Caco-2 (cell line): Measurements from ENCODE around the gene NOTCH1. TPM values are rescaled to one million over a fixed set of nuclear protein-coding genes. Genes with fewer than 3 reads are reported as not detected.

ENCODE experiments used
- BruUV-seq: library from RNA; stranded (reverse); fragments of 400-500 nt; replicated peaks from 2 replicates; lab custom pipeline; 2021; lab: Mats Ljungman, UMichigan
- CTCF ChIA-PET: fragments of 300-600 bp; sonication (Branson Sonifier 250); formaldehyde crosslinking; loops from one replicate; lab custom pipeline; 2022; ENCODE audit warnings: antibody characterized with exemption; lab: Charles Lee
- POLR2A ChIA-PET: fragments of 300-600 bp; sonication (Branson Sonifier 250); formaldehyde crosslinking; loops from one replicate; lab custom pipeline; 2022; ENCODE audit warnings: antibody characterized with exemption; lab: Charles Lee
- DNase-seq, 2 experiments: peaks; one replicate each; pipeline versions ENCODE4 v3.0.0 to v3.0.0-alpha.2; 2020 to 2022
- H3K27me3 ChIP-seq: replicated peaks from 2 replicates; pipeline ENCODE4 v1.6.0; 2011; ENCODE audit warnings: low read length; ENCODE audit not compliant: control insufficient read depth, insufficient read depth
- H3K36me3 ChIP-seq: 2 replicates; pipeline ENCODE4 v1.5.1; 2011; ENCODE audit warnings: low read length; ENCODE audit not compliant: control insufficient read depth, insufficient read depth
- H3K4me1 ChIP-seq: fragments of 250-450 bp; sonication (Bioruptor Pico); 2 replicates; pipeline ENCODE4 v1.5.1; 2020; ENCODE audit warnings: mild to moderate bottlenecking
- H3K4me3 ChIP-seq: 2 replicates; pipeline ENCODE4 v1.5.1; 2011; ENCODE audit warnings: low read depth, mild to moderate bottlenecking, control low read depth, low read length
- H3K9me3 ChIP-seq: fragments of 250-450 bp; sonication (Bioruptor Pico); 2 replicates; pipeline ENCODE4 v1.5.1; 2020; ENCODE audit warnings: mild to moderate bottlenecking, moderate library complexity
- H3K27ac Mint-ChIP-seq: one replicate; pipeline ENCODE4 v1.8.0; 2022; ENCODE audit warnings: mixed read lengths; ENCODE audit not compliant: unreplicated experiment
- H3K27me3 Mint-ChIP-seq: one replicate; pipeline ENCODE4 v1.8.0; 2022; ENCODE audit warnings: mixed read lengths; ENCODE audit not compliant: insufficient read depth, unreplicated experiment
- H3K36me3 Mint-ChIP-seq: one replicate; pipeline ENCODE4 v1.8.0; 2022; ENCODE audit warnings: mild to moderate bottlenecking, mixed read lengths; ENCODE audit not compliant: insufficient read depth, unreplicated experiment
- H3K4me1 Mint-ChIP-seq: one replicate; pipeline ENCODE4 v1.8.0; 2022; ENCODE audit warnings: low read depth, mixed read lengths; ENCODE audit not compliant: unreplicated experiment
- H3K4me3 Mint-ChIP-seq: one replicate; pipeline ENCODE4 v1.8.0; 2022; ENCODE audit warnings: mild to moderate bottlenecking, moderate library complexity, mixed read lengths; ENCODE audit not compliant: unreplicated experiment
- H3K9me3 Mint-ChIP-seq: one replicate; pipeline ENCODE4 v1.8.0; 2022; ENCODE audit warnings: mixed read lengths; ENCODE audit not compliant: unreplicated experiment
- CTCF ChIP-seq, 2 experiments: fragments of 200-600 bp in 1 of 2; IDR thresholded peaks; 1 replicate in 1 of 2; 2 replicates in 1 of 2; pipeline versions ENCODE4 v1.5.1 to v1.8.0; 2011 to 2022; ENCODE audit warnings: antibody characterized with exemption in 1 of 2, control low read depth in 1 of 2, inconsistent platforms in 1 of 2, low read depth in 1 of 2, low read length in 1 of 2, mild to moderate bottlenecking in 1 of 2, moderate library complexity in 1 of 2; ENCODE audit not compliant: insufficient read depth in 1 of 2, severe bottlenecking in 1 of 2, unreplicated experiment in 1 of 2
- intact Hi-C: fragments of 100-400 bp; cut with micrococcal nuclease; formaldehyde crosslinking; loops from one replicate; pipeline ENCODE4 v1.10.0; 2022; ENCODE audit not compliant: unreplicated experiment
- total RNA-seq: library from RNA; stranded (reverse); gene quantifications from 2 replicates; pipeline ENCODE4 v1.2.3, GENCODE V29; 2022

The NOTCH1 gene
- total RNA-seq, 1 experiment from 2014 or later: 6.3 TPM

DNA sequence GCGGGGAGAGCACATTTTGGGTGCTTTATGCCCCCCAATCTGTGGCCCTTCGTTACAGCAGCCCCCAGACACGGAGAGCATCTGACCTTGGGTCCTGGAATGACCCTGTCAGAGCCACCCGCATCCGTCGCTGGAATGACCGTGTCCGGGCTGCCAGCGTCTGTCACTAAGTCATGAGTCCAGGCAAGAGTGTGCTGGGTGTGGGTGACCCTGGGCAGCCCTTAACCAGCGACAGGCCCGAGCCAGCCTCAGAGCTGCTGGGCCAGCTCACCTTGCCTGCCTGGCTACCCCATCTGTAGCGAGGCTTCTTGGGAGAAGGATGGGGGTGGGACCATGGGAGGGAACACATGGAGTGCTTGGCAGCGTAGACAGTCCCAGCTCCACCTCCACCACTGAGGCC is 46.8 kb upstream of the NOTCH1 start:
- Histone ChIP-seq H3K27me3 (no peaks in the 10 kb centered on the region), H3K9me3 (no peaks in the 10 kb centered on the region), H3K4me1 (no peaks in the 10 kb centered on the region), H3K36me3 (no peaks in the 10 kb centered on the region), H3K4me3 (no peak overlapping the region)
- no peaks in the 10 kb centered on the region for H3K36me3 Mint-ChIP-seq
- CTCF ChIA-PET: no interaction called here
- H3K4me3 Mint-ChIP-seq: no peak overlapping the region
- no peak for TF ChIP-seq CTCF (IDR thresholded peaks at IDR 0.05; ENCODE audit: insufficient read depth in 1 of 2, low read depth in 1 of 2, low read length in 1 of 2, severe bottlenecking in 1 of 2, unreplicated experiment in 1 of 2)
- no peaks in the 10 kb centered on the region for H3K9me3 Mint-ChIP-seq
- peaks cover 4% of the 10 kb centered on the region for H3K27me3 Mint-ChIP-seq
- intact Hi-C loops: no loop called here
- DNase-seq: no peak
- H3K4me1 Mint-ChIP-seq: no peaks in the 10 kb centered on the region
- BruUV-seq: no TSS peak
- POLR2A ChIA-PET: no interaction called here
- H3K27ac Mint-ChIP-seq: no peak overlapping the region

- no peaks in the 10 kb centered on the region for H3K36me3 ChIP-seq
- no peaks in the 10 kb centered on the region for H3K9me3 ChIP-seq
- Mint-ChIP-seq H3K4me1 (no peaks in the 10 kb centered on the region), H3K36me3 (no peaks in the 10 kb centered on the region), H3K4me3 (no peak overlapping the region), H3K9me3 (no peaks in the 10 kb centered on the region), H3K27me3 (peaks cover 4% of the 10 kb centered on the region), H3K27ac (no peak overlapping the region)
- no peaks in the 10 kb centered on the region for H3K27me3 ChIP-seq
- no peak for DNase-seq
- CTCF ChIA-PET: no interaction called here
- no peak for TF ChIP-seq CTCF (IDR thresholded peaks at IDR 0.05; ENCODE audit: insufficient read depth in 1 of 2, low read depth in 1 of 2, low read length in 1 of 2, severe bottlenecking in 1 of 2, unreplicated experiment in 1 of 2)
- intact Hi-C loops: no loop called here
- POLR2A ChIA-PET: no interaction called here
- H3K4me1 ChIP-seq: no peaks in the 10 kb centered on the region
- H3K4me3 ChIP-seq: no peak overlapping the region
- no TSS peak for BruUV-seq
Measured at GRCh38 chr9:136590821-136591752, 45.2 kb upstream of the NOTCH1 start.

GRCh38 chr9:136589766-136590763 is 44.2 kb upstream of the NOTCH1 start:
- ChIA-PET POLR2A (no interaction called here), CTCF (no interaction called here)
- H3K4me1 ChIP-seq: no peaks in the 10 kb centered on the region
- H3K27me3 Mint-ChIP-seq: peaks cover 4% of the 10 kb centered on the region
- H3K27ac Mint-ChIP-seq: no peak overlapping the region
- DNase-seq: no peak
- no peaks in the 10 kb centered on the region for H3K27me3 ChIP-seq
- no peaks in the 10 kb centered on the region for H3K36me3 Mint-ChIP-seq
- BruUV-seq: no TSS peak
- intact Hi-C loops: no loop called here
- H3K4me1 Mint-ChIP-seq: no peaks in the 10 kb centered on the region
- no peaks in the 10 kb centered on the region for H3K36me3 ChIP-seq
- H3K9me3 Mint-ChIP-seq: no peaks in the 10 kb centered on the region
- no peak for TF ChIP-seq CTCF (IDR thresholded peaks at IDR 0.05; ENCODE audit: insufficient read depth in 1 of 2, low read depth in 1 of 2, low read length in 1 of 2, severe bottlenecking in 1 of 2, unreplicated experiment in 1 of 2)
- no peak overlapping the region for H3K4me3 Mint-ChIP-seq
- no peak overlapping the region for H3K4me3 ChIP-seq
- no peaks in the 10 kb centered on the region for H3K9me3 ChIP-seq
